Lung microvascular endothelial cell (primary cell): ENCODE data around the gene IDH3G. TPM values are rescaled to one million over a fixed set of nuclear protein-coding genes. Genes with fewer than 3 reads are reported as not detected.
A peak's percentile ranks its signal among the peaks of the same experiment; 100 is the strongest.

Source experiments
- DNase-seq, 2 donors: peaks; one replicate each; pipeline versions ENCODE4 v3.0.0 to v3.0.0-alpha.2; 2010; ENCODE audit warnings: low read depth in 2 of 2
- total RNA-seq: library from RNA; depleted of rRNA; stranded (reverse); fragments of >200 nt; gene quantifications from 2 replicates; pipeline ENCODE4 v1.2.1, GENCODE V29; 2014

Gene IDH3G
- total RNA-seq, 1 donor from 2014 or later, result 27.0 TPM

GRCh38 chrX:153816831-153817690 is 22.9 kb upstream of the IDH3G start:
- peak in 1 of 2 donors; percentile 25 for DNase-seq

- DNase-seq, result no peak
Measured at GRCh38 chrX:153814591-153815315, 20.6 kb upstream of the IDH3G start.

GRCh38 chrX:153813161-153813560 is 19.0 kb upstream of the IDH3G start:
- no peak for DNase-seq

- DNase-seq, result no peak
Measured at GRCh38 chrX:153812220-153812619, 18.0 kb upstream of the IDH3G start.

- no peak for DNase-seq
Measured at GRCh38 chrX:153807976-153808375, 13.8 kb upstream of the IDH3G start.

- peak; percentile 24 to 64 for DNase-seq
Measured at GRCh38 chrX:153806999-153807575, 12.9 kb upstream of the IDH3G start.

- no peak for DNase-seq
Measured at GRCh38 chrX:153805436-153805835, 11.3 kb upstream of the IDH3G start.

GRCh38 chrX:153804621-153805020 is 10.4 kb upstream of the IDH3G start:
- no peak for DNase-seq

GRCh38 chrX:153804100-153804595 is 10.0 kb upstream of the IDH3G start:
- DNase-seq, result no peak

- no peak for DNase-seq
Measured at GRCh38 chrX:153803211-153804099, 9.3 kb upstream of the IDH3G start.

- DNase-seq, result no peak
Measured at GRCh38 chrX:153802513-153803045, 8.4 kb upstream of the IDH3G start.

- no peak for DNase-seq
Measured at GRCh38 chrX:153801669-153802068, 7.5 kb upstream of the IDH3G start.

- DNase-seq, result no peak
Measured at GRCh38 chrX:153800746-153801145, 6.6 kb upstream of the IDH3G start.

- DNase-seq, result no peak
Measured at GRCh38 chrX:153800177-153800722, 6.1 kb upstream of the IDH3G start.

GRCh38 chrX:153799326-153799725 is 5.2 kb upstream of the IDH3G start:
- DNase-seq, result no peak

GRCh38 chrX:153797415-153798015 is 3.3 kb upstream of the IDH3G start:
- no peak for DNase-seq

- DNase-seq, result peak; percentile 13 to 20
Measured at GRCh38 chrX:153794897-153795816, 982 bp upstream of the IDH3G start.

- DNase-seq, result peak in 1 of 2 donors; percentile 5
Measured at GRCh38 chrX:153793291-153793690, 884 bp downstream of the IDH3G start.

GRCh38 chrX:153792368-153792767 is 1.8 kb downstream of the IDH3G start:
- DNase-seq, result no peak
